Stimulated activated CD8-positive, alpha-beta memory T cell treated with anti-CD3 and anti-CD28 coated beads, Interleukin-15, amount 100 ng/mL, for 24 hours (primary cell): ENCODE measurements around the gene KCNH1.

Source experiments
- DNase-seq: peaks from one replicate; pipeline ENCODE4 v3.0.0-alpha.2; 2020; ENCODE audit warnings: low read depth

The KCNH1 gene, protein sequence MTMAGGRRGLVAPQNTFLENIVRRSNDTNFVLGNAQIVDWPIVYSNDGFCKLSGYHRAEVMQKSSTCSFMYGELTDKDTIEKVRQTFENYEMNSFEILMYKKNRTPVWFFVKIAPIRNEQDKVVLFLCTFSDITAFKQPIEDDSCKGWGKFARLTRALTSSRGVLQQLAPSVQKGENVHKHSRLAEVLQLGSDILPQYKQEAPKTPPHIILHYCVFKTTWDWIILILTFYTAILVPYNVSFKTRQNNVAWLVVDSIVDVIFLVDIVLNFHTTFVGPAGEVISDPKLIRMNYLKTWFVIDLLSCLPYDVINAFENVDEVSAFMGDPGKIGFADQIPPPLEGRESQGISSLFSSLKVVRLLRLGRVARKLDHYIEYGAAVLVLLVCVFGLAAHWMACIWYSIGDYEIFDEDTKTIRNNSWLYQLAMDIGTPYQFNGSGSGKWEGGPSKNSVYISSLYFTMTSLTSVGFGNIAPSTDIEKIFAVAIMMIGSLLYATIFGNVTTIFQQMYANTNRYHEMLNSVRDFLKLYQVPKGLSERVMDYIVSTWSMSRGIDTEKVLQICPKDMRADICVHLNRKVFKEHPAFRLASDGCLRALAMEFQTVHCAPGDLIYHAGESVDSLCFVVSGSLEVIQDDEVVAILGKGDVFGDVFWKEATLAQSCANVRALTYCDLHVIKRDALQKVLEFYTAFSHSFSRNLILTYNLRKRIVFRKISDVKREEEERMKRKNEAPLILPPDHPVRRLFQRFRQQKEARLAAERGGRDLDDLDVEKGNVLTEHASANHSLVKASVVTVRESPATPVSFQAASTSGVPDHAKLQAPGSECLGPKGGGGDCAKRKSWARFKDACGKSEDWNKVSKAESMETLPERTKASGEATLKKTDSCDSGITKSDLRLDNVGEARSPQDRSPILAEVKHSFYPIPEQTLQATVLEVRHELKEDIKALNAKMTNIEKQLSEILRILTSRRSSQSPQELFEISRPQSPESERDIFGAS

DNA sequence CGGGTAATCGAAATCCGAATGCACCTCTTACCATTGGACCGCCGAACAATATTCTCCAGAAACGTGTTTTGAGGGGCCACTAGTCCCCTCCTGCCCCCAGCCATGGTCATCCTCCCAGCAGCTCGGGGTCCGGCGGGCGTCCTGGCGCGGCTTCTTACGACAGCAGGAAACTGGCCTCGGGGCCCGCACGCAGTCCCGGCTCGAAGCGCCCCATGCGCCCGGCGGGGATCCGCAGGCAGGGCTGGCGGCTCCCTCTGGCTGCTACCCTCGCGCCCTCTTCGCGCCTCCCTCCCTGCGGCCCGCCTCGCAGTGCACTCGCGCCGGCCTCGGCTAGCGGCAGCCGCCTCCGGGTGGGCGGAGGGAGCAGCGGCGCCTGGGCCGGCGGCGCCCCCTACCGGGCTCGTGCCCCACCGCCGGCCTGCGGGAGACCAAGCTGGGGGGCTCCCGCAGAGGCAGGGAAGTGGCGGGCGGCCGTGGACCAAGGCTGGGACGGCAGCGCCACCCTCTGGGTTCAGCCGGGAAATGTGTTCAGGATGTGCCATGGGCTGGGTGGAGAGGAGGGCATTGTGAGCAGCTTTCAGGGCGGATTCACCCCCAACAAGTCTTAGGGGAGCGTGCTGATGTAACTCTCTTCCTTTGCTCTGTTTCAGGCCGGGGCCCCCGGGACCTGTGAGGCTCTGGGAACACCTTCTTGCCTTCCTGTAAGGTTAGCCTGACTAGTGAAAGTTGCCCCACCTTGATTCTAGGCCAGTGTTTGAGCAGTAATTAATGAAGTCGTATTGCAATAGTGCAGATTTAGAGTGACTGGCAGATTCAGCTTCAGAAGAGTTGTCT is at the start of gene KCNH1:
Gene KCNH1 (minus strand): TSS at position 313 of the 834 bp plus-strand sequence. CDS start 203 bp downstream, at position 110.
- peak; percentile 56 for DNase-seq

DNA sequence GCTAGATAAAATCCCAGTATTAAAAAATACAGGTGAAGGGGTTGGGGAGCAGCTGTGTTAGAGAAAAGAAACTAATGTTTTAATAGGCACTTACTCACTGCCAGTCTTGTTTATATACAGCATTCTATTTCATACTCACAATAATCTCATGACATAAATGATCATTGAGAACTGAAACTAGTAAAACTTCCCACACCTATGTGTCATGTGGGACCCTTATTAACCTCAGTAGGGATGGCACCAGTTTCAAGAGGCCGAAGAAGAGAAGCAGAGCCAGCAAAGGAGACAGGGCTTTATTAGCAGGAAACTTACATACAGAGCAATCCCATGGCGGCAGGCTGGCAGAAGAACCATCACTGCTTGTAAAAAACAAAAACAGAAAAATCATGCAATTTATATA is 48.8 kb upstream of the KCNH1 start:
- DNase-seq: no peak

DNA sequence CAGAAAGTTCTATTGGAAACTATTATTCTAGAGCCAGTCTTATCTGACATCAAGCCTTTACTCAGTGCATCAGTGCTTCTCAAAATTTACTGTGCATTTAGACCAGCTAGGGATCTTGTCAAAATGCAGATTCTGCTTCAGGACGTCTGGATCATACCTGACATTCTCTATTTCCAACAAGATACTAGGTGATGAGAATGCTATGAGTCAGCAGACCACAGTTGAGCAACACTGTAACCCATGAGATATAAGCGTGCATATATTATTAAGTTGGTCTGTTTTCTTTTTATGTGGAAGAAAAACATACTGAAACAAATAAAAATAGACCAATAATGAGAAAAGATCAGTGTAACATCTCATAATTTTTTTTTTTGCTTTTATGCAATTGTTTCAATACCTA is 40.4 kb upstream of the KCNH1 start:
- no peak for DNase-seq

DNA sequence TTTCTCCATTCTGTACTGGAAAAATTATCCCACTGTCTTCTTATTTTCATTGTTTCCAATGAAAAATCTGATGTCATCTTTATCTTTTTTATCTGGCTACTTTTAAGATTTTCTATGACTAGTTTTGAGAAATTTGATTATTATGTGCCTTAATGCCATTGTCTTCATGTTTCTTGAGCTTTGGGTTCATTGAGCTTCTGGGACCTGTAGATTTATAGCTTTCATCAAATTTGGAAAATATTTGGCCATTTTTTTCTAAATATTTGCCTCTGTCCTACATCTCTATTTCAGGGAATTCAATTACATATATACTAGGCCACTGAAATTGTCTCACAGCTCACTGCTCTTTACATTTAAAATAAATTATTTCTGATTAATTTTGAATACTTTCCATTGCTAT is 38.7 kb upstream of the KCNH1 start:
- DNase-seq: no peak

DNA sequence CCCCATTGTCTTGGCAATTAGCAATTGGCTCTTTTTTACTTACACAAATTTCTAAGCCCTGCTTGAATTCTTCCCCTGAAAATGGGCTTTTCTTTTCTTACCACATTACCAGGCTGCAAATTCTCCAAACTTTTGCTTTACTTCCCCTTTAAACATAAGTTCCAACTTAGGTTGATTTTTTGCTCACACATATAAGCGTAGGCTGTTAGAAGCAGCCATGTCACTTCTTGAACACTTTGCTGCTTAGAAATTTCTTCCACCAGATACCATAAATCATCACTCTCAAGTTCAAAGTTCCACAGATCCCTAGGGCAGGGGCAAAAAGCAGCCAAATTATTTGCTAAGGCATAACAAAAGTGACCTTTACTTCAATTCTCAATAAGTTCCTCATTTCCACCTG is 35.4 kb upstream of the KCNH1 start:
- no peak for DNase-seq

DNA sequence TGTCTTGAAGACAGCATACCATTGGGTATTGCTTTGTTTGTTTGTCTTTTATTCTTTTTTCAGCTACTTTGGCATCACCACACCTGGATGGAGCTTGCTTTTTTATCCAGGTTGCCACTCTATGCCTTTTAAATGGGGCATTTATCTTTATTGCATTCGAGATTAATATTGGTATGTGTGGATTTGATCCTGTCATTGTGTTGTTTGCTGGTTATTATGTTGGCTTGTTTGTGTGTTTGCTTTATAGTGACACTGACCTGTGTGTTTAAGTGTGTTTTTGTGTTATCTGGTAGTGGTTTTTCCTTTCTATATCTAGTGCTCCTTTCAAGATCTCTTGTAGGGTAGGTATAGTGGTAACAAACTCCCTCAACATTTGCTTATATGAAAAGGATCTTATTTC is 24.9 kb upstream of the KCNH1 start:
- no peak for DNase-seq

DNA sequence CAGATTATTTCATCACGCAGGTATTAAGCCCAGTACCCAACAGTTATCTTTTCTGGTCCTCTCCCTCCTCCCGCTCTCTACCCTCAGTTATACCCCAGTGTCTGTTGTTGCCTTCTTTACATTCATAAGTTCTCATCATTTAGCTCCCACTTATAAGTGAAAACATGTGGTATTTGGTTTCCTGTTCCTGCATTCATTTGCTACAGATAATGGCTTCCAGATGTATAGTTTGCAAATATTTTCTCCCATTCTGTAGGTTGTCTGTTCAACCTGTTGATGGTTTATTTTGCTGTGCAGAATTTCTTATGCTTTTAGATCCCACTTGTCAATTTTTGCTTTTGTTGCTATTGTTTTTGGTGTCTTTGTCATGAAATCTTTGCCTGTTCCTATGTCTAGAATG is 21.1 kb upstream of the KCNH1 start:
- no peak for DNase-seq

DNA sequence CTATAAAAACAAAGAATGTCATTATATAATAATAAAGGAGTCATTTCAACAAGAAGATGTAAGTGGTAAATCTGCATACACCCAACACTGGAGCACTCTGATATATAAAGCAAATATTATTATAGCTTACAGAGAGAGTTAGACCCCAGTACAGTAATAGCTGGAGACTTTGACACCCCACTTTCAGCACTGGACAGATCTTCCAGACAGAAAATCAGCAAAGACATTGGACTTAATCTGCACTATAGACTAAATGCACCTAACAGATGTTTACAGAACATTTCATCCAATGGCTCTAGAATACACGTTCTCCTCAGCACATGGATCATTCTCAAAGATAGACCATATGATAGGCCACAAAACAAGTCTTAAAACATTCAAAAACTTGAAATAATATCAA is 20.0 kb upstream of the KCNH1 start:
- DNase-seq: no peak

DNA sequence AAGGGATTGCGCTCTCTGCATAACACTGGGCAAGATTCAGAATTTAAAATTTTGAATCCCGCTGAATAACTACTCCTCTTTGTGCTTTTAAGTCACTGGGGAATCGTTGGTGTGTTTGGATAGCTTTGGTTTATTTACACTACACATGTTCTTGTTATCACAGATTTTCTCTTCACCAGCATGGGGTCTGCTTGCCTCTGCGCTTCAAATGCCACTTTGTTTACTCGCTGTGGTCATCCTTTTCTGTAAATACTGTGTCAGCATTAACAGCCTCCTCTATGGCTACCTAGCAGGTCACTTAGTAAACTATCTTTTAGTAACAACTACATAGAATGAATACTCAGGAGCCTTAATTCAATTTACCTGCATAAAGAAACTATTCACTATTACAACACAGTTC is 14.4 kb upstream of the KCNH1 start:
- DNase-seq: no peak

DNA sequence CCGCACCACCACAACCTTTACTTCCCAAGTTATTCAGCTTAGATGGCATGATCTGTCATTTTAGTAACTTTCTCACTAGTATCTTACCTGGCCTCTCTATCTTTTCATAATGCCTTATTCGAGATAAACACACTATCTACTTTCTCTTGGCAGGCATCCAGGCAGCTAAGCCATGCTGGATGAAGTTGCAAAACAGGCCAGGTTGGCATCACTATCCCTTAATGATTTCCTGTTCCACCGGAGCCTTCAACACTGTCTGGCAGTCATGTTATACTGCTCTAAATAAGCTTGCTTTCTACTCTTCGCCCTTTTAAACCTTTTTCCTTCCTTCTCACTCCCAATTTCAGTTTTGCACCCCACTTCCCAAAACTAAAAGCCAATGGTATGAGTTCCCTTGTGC is 12.0 kb upstream of the KCNH1 start:
- DNase-seq: no peak

DNA sequence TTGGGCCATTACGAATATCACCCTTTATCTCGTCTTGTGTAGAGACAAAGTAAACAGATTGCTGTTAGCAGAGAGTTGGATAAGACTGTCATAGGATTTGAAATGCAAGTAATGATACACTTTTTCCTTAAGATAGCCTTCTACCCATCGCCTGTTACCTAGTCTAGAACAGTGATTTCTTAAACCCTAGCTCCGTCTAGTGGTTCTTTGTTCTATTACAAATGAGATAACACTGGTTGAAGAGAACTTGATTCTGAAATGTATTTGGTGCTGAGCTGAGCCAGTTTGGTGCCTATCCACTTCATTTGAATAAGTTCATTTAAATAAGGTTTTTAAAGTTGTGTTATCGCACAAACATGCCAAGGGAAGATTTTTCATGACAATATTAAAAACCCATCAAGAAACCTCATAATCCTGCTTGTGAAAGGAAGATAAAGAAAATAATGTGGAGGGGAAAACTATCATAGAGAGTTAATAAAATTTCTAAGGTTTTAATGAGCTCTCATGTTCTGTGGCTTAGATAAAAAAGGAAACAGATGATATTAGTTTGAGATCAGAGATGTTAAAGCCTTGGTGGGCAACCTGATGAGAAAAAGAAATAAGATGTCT is 1.5 kb upstream of the KCNH1 start:
- no peak for DNase-seq

DNA sequence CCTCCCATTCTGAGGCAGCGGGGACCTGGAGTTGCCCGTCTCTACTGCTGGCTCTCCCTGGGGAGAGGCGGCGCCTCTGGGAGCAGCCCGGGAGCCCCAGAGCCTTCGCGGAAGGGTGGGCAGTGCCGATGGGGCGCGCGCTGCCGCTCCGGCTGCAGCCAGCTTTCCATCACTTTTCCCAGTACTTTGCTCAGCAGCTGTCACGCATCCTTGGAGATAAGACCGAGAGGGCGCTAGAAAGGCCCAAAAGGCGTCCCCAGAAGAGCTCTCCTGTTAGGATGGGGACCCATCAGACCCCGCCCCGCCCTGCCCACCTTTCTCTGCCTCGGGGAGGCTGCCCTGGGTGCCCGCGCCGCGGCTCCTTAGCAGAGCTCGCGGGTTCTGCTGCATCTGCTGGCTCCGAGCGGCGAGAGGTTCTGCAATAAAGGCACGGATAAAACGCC is 534 bp downstream of the KCNH1 start:
- no peak for DNase-seq

DNA sequence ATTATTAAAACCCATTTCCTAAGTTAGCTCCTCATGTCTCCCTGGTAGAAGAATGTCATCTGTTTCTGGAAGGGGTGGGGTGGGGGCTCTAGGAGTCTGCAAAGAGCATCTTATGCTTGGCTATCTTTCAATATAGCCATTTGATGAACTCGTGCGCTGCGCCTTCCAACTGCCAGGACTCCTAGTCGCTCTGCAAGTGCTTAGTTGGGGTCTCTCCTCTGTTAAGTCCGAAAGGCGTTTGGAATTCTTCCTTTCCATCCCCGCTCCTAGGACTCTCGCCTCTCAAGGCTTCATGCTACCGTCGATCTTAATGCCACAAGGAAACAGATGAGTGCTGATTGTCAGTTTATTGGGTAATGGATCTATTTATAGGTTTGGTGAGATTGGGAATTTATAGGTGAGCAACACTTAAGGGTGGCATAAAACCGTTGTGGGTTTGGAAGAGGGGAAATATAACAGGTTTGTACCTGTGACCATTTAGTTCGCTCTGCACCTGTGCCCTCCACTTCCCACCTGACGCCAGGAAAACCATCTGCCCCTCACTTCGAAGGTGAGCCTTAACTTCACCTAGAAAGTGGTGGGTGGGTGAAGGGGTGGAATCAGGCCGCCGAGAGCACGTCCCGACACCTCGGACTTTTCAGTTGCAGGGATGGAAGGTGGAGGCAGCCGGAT is 1.1 kb downstream of the KCNH1 start:
- DNase-seq: no peak

DNA sequence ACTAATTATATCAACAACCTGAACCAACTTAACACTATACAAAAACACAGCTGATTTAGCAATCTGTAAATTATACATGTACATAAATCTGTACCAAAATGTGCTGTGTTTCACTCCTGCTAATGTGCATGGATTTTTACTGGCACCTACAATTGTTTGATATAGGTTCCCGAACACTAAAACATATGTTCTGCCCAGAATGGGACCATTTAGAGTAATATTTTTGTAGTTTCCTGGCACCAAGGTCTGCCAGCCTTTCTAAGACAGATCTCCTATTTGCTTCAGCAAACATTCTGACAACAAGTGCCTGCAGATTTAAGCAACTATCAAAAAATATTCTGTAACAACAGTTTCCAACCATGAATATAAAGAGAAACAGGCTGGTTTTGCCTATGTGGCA is 4.2 kb downstream of the KCNH1 start:
- no peak for DNase-seq

DNA sequence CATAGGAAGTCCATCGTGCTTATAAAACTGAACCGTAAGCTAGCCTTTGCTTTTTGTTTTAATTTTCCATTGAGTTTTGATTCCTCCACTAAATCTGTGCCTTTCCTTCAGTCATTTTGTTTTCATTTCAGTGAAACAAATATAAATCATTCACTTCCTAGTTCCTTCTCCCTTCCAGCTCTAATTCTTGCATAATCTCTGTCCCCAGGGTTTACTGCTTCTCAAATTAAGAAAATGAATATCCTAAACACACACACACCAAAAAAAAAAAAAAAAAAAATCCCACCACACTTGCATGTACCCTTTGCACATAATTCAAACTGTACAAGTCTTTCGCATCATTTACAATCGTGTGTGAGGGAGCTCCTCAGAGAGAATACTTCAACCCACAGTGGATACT is 6.8 kb downstream of the KCNH1 start:
- no peak for DNase-seq

DNA sequence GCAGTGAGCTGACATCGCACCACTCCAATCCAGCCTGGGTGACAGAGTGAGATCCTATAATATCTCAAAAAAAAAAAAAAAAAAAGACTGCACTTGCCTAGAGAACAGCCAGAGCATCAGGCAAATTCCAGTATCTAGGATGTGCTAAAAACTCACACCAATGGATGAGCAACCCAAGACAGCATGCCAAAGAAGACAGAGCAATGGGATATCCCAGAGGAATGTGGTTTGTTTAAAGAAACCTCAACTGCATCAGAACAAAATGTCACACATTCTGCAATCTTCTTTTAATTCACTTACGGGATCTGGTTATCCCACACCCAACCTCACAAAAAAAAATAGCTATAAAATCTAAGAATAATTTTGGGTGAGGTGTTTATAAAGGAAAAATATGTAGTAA is 7.3 kb downstream of the KCNH1 start:
- no peak for DNase-seq

DNA sequence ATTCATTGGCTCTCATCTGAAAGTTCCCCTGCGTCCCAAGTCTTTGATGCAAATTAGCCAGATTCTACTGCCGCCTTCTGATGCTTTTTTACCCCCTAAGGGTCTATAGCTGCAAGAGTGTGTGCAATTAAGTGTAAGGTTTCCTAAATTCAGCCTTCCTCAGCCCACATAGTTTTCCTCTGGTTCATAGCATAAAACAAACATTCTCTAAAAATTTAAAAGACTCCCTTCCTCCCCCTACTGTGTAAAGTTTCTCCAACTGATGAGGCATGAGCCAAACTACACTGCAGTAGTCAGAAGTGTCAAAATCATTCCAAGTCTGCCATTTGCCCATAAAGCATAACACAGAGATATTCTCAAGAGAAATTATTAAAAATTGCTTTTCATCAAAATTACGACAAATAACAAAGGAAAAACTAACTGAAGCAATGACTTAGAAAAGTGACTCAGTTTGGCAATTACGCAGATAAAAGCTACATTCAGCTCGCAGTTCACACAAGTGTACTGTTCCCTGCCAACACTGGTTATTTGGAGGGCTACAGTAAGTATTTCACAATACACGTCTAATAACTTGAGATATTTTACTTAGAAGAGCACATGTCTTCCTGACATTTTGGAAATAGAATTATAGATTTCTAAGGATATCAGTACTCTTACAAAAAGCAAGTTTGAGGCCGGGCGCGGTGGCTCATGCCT is 15.4 kb downstream of the KCNH1 start:
- DNase-seq: no peak

DNA sequence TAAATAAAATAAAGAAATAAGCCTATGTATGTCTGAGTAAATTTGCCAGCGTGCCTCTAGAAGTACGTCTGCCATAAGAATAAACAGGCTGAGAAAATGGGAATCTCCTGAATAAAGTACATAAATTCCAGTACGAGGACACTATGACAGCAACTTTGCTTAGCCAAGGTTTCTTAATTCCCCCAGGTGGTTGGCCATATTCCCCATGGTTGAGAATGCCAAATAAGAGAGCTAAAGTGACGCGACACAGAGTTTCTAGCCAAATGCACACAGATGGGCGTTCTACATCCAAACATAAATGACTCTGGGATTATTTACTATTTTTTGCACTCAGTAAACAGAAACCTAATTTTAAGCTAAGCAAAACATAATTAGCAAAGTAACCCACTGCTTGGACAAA is 19.5 kb downstream of the KCNH1 start:
- DNase-seq: no peak

DNA sequence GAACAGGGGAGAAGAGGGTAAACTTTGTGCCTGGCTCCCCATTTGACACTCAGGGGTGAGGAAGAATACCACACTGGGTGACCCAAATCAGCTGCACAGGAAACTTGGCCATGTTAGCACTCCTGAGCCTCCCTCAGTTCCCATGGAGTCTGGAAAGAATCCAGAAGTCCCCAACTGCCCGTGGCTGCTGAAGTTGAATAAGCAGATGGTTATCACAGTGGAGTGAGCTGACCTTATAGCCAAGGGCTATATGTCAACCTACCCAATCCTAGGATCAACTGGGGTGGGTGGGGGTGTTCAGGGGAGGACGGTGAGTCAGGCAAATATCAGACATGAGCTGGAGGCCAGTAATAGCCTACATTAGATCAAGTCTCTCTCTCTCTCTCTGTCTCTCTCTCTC is 20.4 kb downstream of the KCNH1 start:
- no peak for DNase-seq

DNA sequence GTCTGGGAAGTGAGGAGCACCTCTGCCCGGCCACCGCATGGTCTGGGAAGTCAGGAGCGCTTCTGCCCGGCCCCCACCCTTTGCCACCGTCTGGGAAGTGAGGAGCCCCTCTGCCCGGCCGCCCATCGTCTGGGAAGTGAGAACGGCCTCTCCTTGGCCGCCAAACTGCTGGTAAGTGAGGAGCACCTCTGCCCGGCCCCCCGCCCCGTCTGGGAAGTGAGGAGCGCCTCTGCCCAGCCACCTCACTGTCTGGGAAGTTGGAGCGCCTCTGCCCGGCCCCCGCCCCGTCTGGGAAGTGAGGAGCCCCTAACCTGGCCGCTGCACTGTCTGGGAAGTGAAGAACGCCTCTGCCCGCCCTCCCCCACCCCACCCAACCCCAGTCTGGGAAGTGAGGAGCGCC is 22.6 kb downstream of the KCNH1 start:
- DNase-seq: no peak

DNA sequence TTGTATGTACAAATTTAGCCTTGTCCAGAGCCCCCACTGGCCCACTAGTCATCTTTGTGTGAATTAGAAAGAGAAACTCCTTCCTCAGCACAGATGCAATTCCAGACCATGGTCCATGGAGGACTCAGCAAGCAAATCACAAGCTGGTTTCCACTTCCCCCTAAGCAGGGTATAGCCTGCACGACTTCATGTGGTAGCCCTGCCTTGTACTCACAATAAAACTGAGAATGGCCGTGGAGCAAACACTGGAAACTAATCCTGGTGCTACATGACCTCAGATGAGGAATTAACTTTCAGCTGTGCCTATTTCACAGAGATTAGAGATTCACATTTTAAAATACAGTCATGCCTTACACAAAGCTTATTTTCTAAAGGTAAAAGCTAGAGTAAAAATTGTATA is 32.5 kb downstream of the KCNH1 start:
- no peak for DNase-seq
